ENCODE data around the gene ZNF787.

ZNF787 gene

GRCh38 chr19:56144376-56144775 is 23.3 kb upstream of the ZNF787 start:
- DNase-seq (ENCODE audit: low spot score): no peak

DNA sequence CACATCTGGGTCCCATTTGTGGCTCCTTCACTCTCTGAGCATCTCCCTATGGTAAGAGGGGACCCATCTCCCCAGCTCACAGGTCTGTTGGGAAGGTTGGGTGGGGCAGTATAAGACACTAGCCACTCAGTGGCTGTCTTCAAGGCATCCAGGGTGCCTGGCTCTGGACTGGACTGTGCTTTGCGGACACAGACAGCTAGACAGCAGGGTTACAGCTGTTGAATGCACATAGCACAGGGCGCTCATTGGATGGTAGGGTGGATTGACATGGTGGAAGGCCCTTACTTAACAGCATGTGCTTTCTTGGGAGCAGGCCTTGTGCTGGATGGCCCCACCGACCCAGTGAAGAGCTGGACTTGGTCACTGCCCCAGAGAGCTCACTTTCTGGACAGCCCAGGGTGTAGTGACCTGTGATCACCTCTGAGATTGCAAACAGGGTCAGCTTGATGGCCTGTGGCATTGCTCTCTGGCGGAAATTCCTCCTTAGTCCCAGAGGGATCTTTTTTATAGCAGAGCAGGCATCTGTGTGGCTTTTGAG is 21.9 kb upstream of the ZNF787 start:
- no peak for DNase-seq (ENCODE audit: low spot score)

DNA sequence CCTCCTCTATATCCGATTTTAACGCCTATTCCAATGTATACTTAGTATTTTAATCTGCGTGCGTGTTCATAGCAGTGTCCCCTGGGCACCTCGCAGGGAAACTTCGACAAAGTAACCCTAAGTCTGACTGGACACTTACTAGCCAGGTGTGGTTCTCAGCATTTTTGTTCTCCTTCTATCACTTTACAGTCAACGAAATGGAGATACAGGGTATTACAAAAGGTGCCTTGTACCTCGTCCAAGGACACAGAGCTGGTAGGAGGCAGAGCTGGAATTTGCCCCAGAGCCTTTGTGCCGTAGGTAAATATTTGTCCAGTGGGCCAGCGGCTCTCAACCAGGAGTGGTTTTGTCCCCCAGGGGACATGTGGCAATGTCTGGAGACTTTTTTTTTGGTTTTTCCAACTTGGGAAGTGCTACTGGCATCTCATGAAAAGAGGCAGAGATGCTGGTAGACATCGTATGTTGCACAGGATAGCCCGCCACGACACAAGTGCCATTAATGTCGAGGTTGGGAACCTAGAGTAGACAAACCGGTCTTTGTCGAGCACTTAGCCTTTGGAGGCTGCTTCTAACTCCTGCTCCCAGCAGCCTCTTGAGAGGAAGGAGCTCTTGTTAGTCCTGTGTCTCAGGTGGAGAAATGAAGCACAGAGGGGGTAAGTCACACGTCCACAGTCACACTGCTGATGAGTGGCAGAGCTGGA is 21.1 kb upstream of the ZNF787 start:
- no peak for DNase-seq (ENCODE audit: low spot score)

GRCh38 chr19:56141417-56141993 is 20.4 kb upstream of the ZNF787 start:
- DNase-seq (ENCODE audit: low spot score): peak; percentile 51

GRCh38 chr19:56140583-56141416 is 19.7 kb upstream of the ZNF787 start, which contains the start of gene ZNF444:
ZNF444 (plus strand) TSS chr19:56141287; CDS start chr19:56146912, 5,625 bp downstream.
- peak; percentile 98 for DNase-seq (ENCODE audit: low spot score)

DNA sequence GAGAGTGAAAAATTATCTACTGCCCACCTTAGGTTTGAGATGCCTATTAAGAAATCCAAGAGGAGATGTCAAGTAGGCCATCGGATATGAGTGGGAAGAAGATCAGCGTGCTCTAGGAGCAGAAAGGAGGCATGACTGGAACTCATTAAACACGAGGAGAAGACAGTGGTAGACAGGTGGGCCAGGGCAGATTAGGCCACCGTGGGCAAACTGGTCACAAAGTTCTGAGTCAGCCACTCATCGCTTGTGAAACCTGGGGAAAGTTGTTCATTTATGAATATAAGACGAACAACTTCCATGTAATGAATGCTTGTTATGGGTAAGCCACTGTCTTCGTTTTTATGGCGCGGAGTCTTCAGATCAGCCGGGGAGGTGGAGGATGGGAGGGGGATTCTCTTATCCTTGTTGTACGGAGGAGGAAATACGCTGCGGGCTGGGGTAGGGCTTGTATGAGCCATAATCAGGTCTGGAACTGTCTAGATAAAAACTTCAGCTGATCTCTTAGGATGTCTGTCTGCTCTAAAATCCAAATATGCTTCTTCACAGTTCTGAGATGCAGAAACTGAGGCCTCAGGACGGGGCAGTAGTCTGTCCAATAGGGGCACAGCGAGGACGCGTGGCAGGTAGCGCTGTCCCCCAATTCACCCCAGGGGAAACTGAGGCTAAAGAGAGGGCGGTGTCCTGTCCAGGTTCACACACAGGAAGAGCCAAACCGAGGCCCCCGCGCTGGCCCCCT is 18.9 kb upstream of the ZNF787 start:
- no peak for DNase-seq (ENCODE audit: low spot score)

DNA sequence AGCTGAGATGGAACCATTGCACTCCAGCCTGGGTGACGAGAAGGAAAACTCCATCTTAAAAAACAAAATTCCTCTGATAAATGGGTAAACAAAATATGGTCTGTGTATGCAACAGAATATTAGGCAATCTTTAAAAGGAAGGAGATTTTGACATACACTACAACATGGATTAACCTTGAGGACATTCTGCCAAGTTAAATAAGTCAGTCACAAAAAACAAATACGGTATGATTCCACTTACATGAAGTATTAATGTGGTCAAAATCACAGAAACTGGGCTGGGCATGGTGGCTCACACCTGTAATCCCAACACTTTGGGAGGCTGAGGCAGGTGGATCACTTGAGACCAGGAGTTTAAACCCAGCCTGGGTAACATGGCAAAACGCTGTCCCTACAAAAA is 17.0 kb upstream of the ZNF787 start:
- no peak for DNase-seq (ENCODE audit: low spot score)

DNA sequence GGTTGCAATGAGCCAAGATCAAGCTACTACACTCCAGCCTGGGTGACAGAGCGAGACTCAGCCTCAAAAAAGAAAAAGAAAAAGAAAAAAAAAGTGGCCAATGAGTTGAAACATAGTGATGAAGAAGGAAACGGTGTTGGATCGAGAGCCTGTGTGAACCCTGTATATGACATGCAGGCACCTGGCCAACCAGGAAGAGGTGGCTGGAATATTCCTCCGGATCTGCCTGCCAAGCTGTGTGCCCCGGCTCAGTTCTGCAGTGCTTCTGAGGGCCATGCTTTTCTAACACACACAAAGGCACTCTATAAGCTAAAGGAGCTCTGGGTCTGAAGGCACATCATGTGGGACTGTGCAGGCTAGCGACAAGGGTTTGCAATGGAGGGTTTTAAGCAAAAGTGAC is 16.3 kb upstream of the ZNF787 start:
- DNase-seq (ENCODE audit: low spot score): no peak

- DNase-seq (ENCODE audit: low spot score): no peak
These were observed 15.3 kb upstream of the ZNF787 start for GRCh38 chr19:56136362-56136761.

DNA sequence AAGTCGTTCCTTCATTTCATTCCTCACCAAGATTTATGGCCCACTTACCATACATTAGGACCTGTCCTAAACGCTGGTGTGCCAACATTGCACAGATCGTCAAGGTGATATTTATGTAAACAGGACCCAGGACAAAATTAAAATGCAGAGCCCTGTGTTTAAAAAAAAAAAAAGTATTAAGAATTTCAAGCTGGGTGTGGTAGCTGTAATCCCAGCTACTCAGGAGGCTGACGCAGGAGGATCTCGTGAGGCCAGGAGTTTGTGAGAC is 13.5 kb upstream of the ZNF787 start:
- DNase-seq (ENCODE audit: low spot score): no peak

- no peak for DNase-seq (ENCODE audit: low spot score)
These were observed 13.0 kb upstream of the ZNF787 start for GRCh38 chr19:56133858-56134653.

GRCh38 chr19:56132316-56132822 is 11.3 kb upstream of the ZNF787 start:
- no peak for DNase-seq (ENCODE audit: low spot score)

DNA sequence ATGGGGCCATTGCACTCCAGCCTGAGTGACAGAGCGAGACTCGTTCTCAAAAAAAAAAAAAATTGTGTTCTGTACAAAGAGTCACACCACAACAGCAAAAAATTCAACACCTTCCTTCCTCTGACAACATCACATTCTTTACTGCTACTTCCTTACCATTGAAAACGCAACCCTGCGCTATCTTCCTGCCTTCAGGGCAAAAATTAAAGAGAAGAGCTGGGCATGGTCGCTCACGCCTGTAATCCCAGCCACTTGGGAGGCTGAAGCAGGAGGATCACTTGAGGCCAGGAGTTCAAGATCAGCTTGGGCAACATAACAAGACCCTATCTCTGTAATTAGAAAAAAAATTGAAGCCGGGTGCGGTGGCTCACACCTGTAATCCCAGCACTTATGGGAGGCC is 10.6 kb upstream of the ZNF787 start:
- no peak for DNase-seq (ENCODE audit: low spot score)

GRCh38 chr19:56130006-56130405 is 8.9 kb upstream of the ZNF787 start:
- no peak for DNase-seq (ENCODE audit: low spot score)

DNA sequence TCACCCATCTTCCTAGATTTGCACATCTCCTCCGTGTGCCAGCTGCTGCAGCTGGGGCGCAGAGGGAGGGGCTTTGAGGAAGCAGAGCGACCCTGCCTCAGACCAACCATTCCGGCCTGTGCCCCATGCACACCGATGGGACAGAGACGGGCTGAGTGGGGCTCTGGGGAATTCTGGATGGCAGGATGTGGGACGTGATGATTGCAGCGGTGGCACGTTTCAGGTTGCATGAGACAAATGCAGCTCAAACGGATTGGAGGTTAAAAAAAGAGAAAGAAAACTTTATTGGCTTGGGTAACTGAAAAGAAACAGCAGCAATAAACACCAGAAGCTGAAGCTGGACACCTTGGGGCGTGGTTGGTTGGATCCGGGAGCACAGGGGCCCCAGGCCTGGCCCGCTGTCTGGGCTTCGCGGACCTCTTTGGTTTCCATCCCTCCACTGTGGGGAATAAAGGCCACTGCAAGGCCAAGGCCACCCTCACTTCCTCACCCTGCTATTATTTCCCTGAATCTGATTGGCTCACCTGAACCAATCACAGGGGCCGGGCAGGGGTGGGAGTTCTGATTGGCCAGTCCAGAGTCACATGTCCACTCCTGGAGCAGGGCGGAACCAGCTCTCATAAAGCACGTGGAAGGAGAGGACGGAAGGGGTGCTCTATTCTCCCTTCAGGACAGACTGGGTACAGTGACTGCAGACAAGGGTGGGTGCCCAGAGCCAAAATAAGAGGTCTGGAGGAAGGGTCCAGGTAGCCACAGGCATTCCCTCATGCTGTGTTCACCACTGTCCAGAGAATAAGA is 6.1 kb upstream of the ZNF787 start:
- no peak for DNase-seq (ENCODE audit: low spot score)

GRCh38 chr19:56125806-56126590 is 4.9 kb upstream of the ZNF787 start:
- DNase-seq (ENCODE audit: low spot score): no peak

DNA sequence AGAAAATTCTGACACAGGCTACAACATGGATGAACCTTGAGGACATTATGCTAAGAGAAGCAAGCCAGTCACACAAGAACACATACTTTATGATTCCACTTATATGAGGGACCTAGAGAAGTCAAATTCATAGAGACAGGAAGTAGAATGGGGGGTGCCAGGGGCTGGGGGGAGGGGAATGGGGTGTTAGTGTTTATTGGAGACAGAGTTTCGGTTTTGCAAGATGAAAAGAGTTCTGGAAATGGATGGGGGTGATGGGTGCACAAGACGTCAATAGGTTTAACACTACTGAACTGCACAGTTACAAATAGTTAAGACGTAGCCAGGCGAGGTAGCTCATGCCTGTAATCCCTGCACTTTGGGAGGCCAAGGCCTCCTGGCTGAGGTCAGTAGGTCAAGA is 3.5 kb upstream of the ZNF787 start:
- DNase-seq (ENCODE audit: low spot score): no peak

- no peak for DNase-seq (ENCODE audit: low spot score)
These were observed 2.3 kb upstream of the ZNF787 start for GRCh38 chr19:56123266-56123891.

All from AG08396 (cell line).